ENCODE data around the gene OSBPL3. TPM values are rescaled to one million over a fixed set of nuclear protein-coding genes. Genes with fewer than 3 reads are reported as not detected.

OSBPL3 gene
- total RNA-seq, 1 experiment from 2014 or later: 149 TPM

GRCh38 chr7:24764972-24765744 lies 214.8 kb downstream of the OSBPL3 start:
- Histone ChIP-seq H3K27me3 (ENCODE audit: low read length) (no peaks in the 10 kb centered on the region), H3K36me3 (ENCODE audit: insufficient read depth, low read length) (peaks cover 24% of the 10 kb centered on the region), H2AFZ (ENCODE audit: low read length) (no peak overlapping the region), H3K79me2 (ENCODE audit: low read length) (no peaks in the 10 kb centered on the region), H3K9me3 (ENCODE audit: low read length) (peaks cover 7% of the 10 kb centered on the region; the same call in 1 of the 2 replicates), H3K4me3 (ENCODE audit: low read length) (no peak overlapping the region), H3K27ac (ENCODE audit: low read length) (no peak overlapping the region), H4K20me1 (ENCODE audit: insufficient read depth, low read depth, low read length) (no peaks in the 10 kb centered on the region), H3K9me2 (replicated peaks; ENCODE audit: insufficient read depth, low read length) (no peaks in the 10 kb centered on the region), H3K4me2 (ENCODE audit: low read depth, low read length, poor library complexity, severe bottlenecking) (no peak overlapping the region), H3K9ac (ENCODE audit: low read length) (no peak overlapping the region), H3K4me1 (ENCODE audit: low read length) (no peaks in the 10 kb centered on the region)
- peak; percentile 64 for DNase-seq

GRCh38 chr7:24764011-24764410 lies 216.0 kb downstream of the OSBPL3 start:
- no peak for DNase-seq
- Histone ChIP-seq H3K9me3 (ENCODE audit: low read length) (peaks cover 7% of the 10 kb centered on the region; the same call in 1 of the 2 replicates), H3K27me3 (ENCODE audit: low read length) (no peaks in the 10 kb centered on the region), H3K9me2 (replicated peaks; ENCODE audit: insufficient read depth, low read length) (no peaks in the 10 kb centered on the region), H3K36me3 (ENCODE audit: insufficient read depth, low read length) (peaks cover 29% of the 10 kb centered on the region), H3K79me2 (ENCODE audit: low read length) (no peaks in the 10 kb centered on the region), H4K20me1 (ENCODE audit: insufficient read depth, low read depth, low read length) (no peaks in the 10 kb centered on the region), H3K9ac (ENCODE audit: low read length) (no peak overlapping the region), H3K27ac (ENCODE audit: low read length) (no peak overlapping the region), H3K4me2 (ENCODE audit: low read depth, low read length, poor library complexity, severe bottlenecking) (no peak overlapping the region), H2AFZ (ENCODE audit: low read length) (no peak overlapping the region), H3K4me3 (ENCODE audit: low read length) (no peak overlapping the region), H3K4me1 (ENCODE audit: low read length) (no peaks in the 10 kb centered on the region)

- no peak overlapping the region for H3K9ac ChIP-seq (ENCODE audit: low read length)
- no peaks in the 10 kb centered on the region for H3K9me2 ChIP-seq (replicated peaks; ENCODE audit: insufficient read depth, low read length)
- no peaks in the 10 kb centered on the region for H4K20me1 ChIP-seq (ENCODE audit: insufficient read depth, low read depth, low read length)
- H3K27me3 ChIP-seq (ENCODE audit: low read length): no peaks in the 10 kb centered on the region
- peaks cover 7% of the 10 kb centered on the region; the same call in 1 of the 2 replicates for H3K9me3 ChIP-seq (ENCODE audit: low read length)
- H3K4me1 ChIP-seq (ENCODE audit: low read length): no peaks in the 10 kb centered on the region
- no peak overlapping the region for H3K4me2 ChIP-seq (ENCODE audit: low read depth, low read length, poor library complexity, severe bottlenecking)
- no peak overlapping the region for H2AFZ ChIP-seq (ENCODE audit: low read length)
- no peaks in the 10 kb centered on the region for H3K79me2 ChIP-seq (ENCODE audit: low read length)
- H3K4me3 ChIP-seq (ENCODE audit: low read length): no peak overlapping the region
- H3K36me3 ChIP-seq (ENCODE audit: insufficient read depth, low read length): peaks cover 29% of the 10 kb centered on the region
- no peak for DNase-seq
- H3K27ac ChIP-seq (ENCODE audit: low read length): no peak overlapping the region
These were observed 216.6 kb downstream of the OSBPL3 start for GRCh38 chr7:24763303-24763901.

- Histone ChIP-seq H3K9me2 (replicated peaks; ENCODE audit: insufficient read depth, low read length) (no peaks in the 10 kb centered on the region), H3K9me3 (ENCODE audit: low read length) (peaks cover 7% of the 10 kb centered on the region; the same call in 1 of the 2 replicates), H3K4me2 (ENCODE audit: low read depth, low read length, poor library complexity, severe bottlenecking) (no peak overlapping the region), H3K79me2 (ENCODE audit: low read length) (no peaks in the 10 kb centered on the region), H2AFZ (ENCODE audit: low read length) (no peak overlapping the region), H4K20me1 (ENCODE audit: insufficient read depth, low read depth, low read length) (no peaks in the 10 kb centered on the region), H3K9ac (ENCODE audit: low read length) (no peak overlapping the region), H3K4me1 (ENCODE audit: low read length) (no peaks in the 10 kb centered on the region), H3K27ac (ENCODE audit: low read length) (no peak overlapping the region), H3K4me3 (ENCODE audit: low read length) (no peak overlapping the region), H3K36me3 (ENCODE audit: insufficient read depth, low read length) (peaks cover 29% of the 10 kb centered on the region), H3K27me3 (ENCODE audit: low read length) (no peaks in the 10 kb centered on the region)
- DNase-seq: no peak
These were observed 217.2 kb downstream of the OSBPL3 start for GRCh38 chr7:24762771-24763170.

- H3K9me2 ChIP-seq (replicated peaks; ENCODE audit: insufficient read depth, low read length): no peaks in the 10 kb centered on the region
- H3K36me3 ChIP-seq (ENCODE audit: insufficient read depth, low read length): peaks cover 29% of the 10 kb centered on the region
- H3K4me1 ChIP-seq (ENCODE audit: low read length): no peaks in the 10 kb centered on the region
- no peak overlapping the region for H2AFZ ChIP-seq (ENCODE audit: low read length)
- no peaks in the 10 kb centered on the region for H3K27me3 ChIP-seq (ENCODE audit: low read length)
- no peak overlapping the region for H3K9ac ChIP-seq (ENCODE audit: low read length)
- H3K4me3 ChIP-seq (ENCODE audit: low read length): no peak overlapping the region
- no peak for DNase-seq
- peaks cover 7% of the 10 kb centered on the region; the same call in 1 of the 2 replicates for H3K9me3 ChIP-seq (ENCODE audit: low read length)
- no peaks in the 10 kb centered on the region for H4K20me1 ChIP-seq (ENCODE audit: insufficient read depth, low read depth, low read length)
- H3K79me2 ChIP-seq (ENCODE audit: low read length): no peaks in the 10 kb centered on the region
- H3K27ac ChIP-seq (ENCODE audit: low read length): no peak overlapping the region
- no peak overlapping the region for H3K4me2 ChIP-seq (ENCODE audit: low read depth, low read length, poor library complexity, severe bottlenecking)
These were observed 219.0 kb downstream of the OSBPL3 start for GRCh38 chr7:24760968-24761367.

GRCh38 chr7:24757353-24758275 lies 222.4 kb downstream of the OSBPL3 start, which contains the start of gene GSDME:
GSDME (minus strand) TSS chr7:24757464; CDS start chr7:24749774, 7,690 bp downstream.
- peak within 1 kb of the TSS; percentile 42; the same call in 1 of the 2 replicates for H3K4me3 ChIP-seq (ENCODE audit: low read length)
- H3K27me3 ChIP-seq (ENCODE audit: low read length): no peaks in the 10 kb centered on the region
- H3K27ac ChIP-seq (ENCODE audit: low read length): no peak within 1 kb of the TSS
- no peaks in the 10 kb centered on the region for H3K9me2 ChIP-seq (replicated peaks; ENCODE audit: insufficient read depth, low read length)
- H3K79me2 ChIP-seq (ENCODE audit: low read length): no peaks in the 10 kb centered on the region
- peak within 1 kb of the TSS; percentile 30 for H3K4me2 ChIP-seq (ENCODE audit: low read depth, low read length, poor library complexity, severe bottlenecking)
- no peaks in the 10 kb centered on the region for H3K4me1 ChIP-seq (ENCODE audit: low read length)
- H3K9me3 ChIP-seq (ENCODE audit: low read length): peaks cover 7% of the 10 kb centered on the region; the same call in 1 of the 2 replicates
- peak within 1 kb of the TSS; percentile 33 for H3K9ac ChIP-seq (ENCODE audit: low read length)
- H4K20me1 ChIP-seq (ENCODE audit: insufficient read depth, low read depth, low read length): no peaks in the 10 kb centered on the region
- H3K36me3 ChIP-seq (ENCODE audit: insufficient read depth, low read length): peaks cover 29% of the 10 kb centered on the region
- H2AFZ ChIP-seq (ENCODE audit: low read length): no peak within 1 kb of the TSS
- no peak for DNase-seq

- H2AFZ ChIP-seq (ENCODE audit: low read length): no peak overlapping the region
- no peaks in the 10 kb centered on the region for H3K9me2 ChIP-seq (replicated peaks; ENCODE audit: insufficient read depth, low read length)
- no peaks in the 10 kb centered on the region for H3K4me1 ChIP-seq (ENCODE audit: low read length)
- no peak for DNase-seq
- peak overlapping the region; percentile 30 for H3K4me2 ChIP-seq (ENCODE audit: low read depth, low read length, poor library complexity, severe bottlenecking)
- H4K20me1 ChIP-seq (ENCODE audit: insufficient read depth, low read depth, low read length): no peaks in the 10 kb centered on the region
- H3K27me3 ChIP-seq (ENCODE audit: low read length): no peaks in the 10 kb centered on the region
- peaks cover 21% of the 10 kb centered on the region for H3K36me3 ChIP-seq (ENCODE audit: insufficient read depth, low read length)
- peak overlapping the region; percentile 33 for H3K9ac ChIP-seq (ENCODE audit: low read length)
- no peaks in the 10 kb centered on the region for H3K79me2 ChIP-seq (ENCODE audit: low read length)
- peaks cover 7% of the 10 kb centered on the region; the same call in 1 of the 2 replicates for H3K9me3 ChIP-seq (ENCODE audit: low read length)
- peak overlapping the region; percentile 42; the same call in 1 of the 2 replicates for H3K4me3 ChIP-seq (ENCODE audit: low read length)
- H3K27ac ChIP-seq (ENCODE audit: low read length): no peak overlapping the region
These were observed 223.2 kb downstream of the OSBPL3 start for GRCh38 chr7:24756545-24757352.
